Activated CD4-positive, alpha-beta T cell treated with anti-CD3 and anti-CD28 coated beads, Interleukin-2, amount 10 ng/mL, durations not matched to agents 7 days and 5 days (primary cell): ENCODE measurements around the gene AQP6. TPM values are rescaled to one million over a fixed set of nuclear protein-coding genes. Genes with fewer than 3 reads are reported as not detected.

Experiments
- CTCF ChIA-PET: fragments of 350-600 bp; sonication (Branson Sonifier 250); formaldehyde crosslinking; loops from one replicate; lab custom pipeline; 2021; ENCODE audit warnings: antibody characterized with exemption; lab: Charles Lee
- POLR2A ChIA-PET: fragments of 350-600 bp; sonication (Branson Sonifier 250); formaldehyde crosslinking; loops from one replicate; lab custom pipeline; 2021; ENCODE audit warnings: antibody characterized with exemption; lab: Charles Lee
- DNase-seq: peaks from one replicate; pipeline ENCODE4 v3.0.0-alpha.2; 2020
- H3K27ac Mint-ChIP-seq: one replicate; pipeline ENCODE4 v1.8.0; 2021; ENCODE audit warnings: mild to moderate bottlenecking, moderate library complexity, mixed read lengths
- H3K27me3 Mint-ChIP-seq: one replicate; pipeline ENCODE4 v1.8.0; 2021; ENCODE audit warnings: mixed read lengths
- H3K36me3 Mint-ChIP-seq: one replicate; pipeline ENCODE4 v1.8.0; 2021; ENCODE audit warnings: low read depth, mixed read lengths
- H3K4me1 Mint-ChIP-seq: one replicate; pipeline ENCODE4 v1.8.0; 2021; ENCODE audit warnings: mixed read lengths
- H3K4me3 Mint-ChIP-seq: one replicate; pipeline ENCODE4 v1.8.0; 2021; ENCODE audit warnings: mild to moderate bottlenecking, moderate library complexity, mixed read lengths
- H3K9me3 Mint-ChIP-seq: one replicate; pipeline ENCODE4 v1.8.0; 2021; ENCODE audit warnings: mixed read lengths
- total RNA-seq, 2 experiments: library from RNA; stranded (reverse); gene quantifications; one replicate each; pipeline ENCODE4 v1.2.3, GENCODE V29; 2021

Gene AQP6
- total RNA-seq, 2 experiments from 2014 or later: not detected

DNA sequence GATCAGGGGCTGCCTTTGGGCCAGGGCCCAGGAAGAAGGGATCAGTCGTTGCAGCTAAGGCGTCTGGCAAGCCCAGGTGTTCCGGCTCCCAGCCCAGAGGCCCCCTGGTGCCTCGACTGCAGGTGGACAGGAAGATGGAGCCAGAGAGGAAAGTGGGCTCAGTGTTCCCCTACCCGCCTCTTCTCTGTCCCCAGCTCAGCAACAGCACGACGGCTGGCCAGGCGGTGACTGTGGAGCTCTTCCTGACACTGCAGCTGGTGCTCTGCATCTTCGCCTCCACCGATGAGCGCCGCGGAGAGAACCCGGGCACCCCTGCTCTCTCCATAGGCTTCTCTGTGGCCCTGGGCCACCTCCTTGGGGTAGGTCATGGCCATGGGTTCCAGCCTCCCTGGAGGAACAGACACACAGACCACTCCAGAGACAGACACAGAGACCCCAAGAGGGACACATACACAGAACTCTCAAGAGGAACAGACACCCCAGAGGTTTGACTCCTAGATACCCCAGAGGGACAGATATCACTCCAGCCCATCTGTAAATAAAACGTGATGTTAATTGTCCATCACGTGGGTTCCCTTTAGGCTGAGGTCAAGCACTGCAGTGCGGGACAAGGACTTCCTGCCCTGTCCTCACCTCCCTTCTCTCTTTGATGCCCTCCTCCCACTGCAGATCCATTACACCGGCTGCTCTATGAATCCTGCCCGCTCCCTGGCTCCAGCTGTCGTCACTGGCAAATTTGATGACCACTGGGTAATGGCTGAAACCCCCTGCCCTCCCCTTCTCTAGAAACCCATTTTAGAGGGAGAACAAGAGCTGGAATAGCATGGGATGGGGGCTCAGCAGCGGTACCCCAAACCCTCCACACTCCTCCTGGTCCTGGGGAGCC lies 18.5 kb upstream of the AQP6 start:
- POLR2A ChIA-PET: interaction anchor here (0.6 kb wide), 1 partner anchor 587 kb away, joined by 3 read pairs; the partner anchor contains the start of gene SPATS2
- H3K27me3 Mint-ChIP-seq: peaks cover 60% of the 10 kb centered on the region
- H3K9me3 Mint-ChIP-seq: no peaks in the 10 kb centered on the region
- H3K27ac Mint-ChIP-seq: no peak overlapping the region
- no peak for DNase-seq
- CTCF ChIA-PET: interaction anchor here (2.3 to 3.7 kb wide), 2 partner anchors 8 to 13 kb away, joined by 11 to 21 read pairs; no protein-coding TSS in a partner anchor
- no peak overlapping the region for H3K4me3 Mint-ChIP-seq
- no peaks in the 10 kb centered on the region for H3K36me3 Mint-ChIP-seq
- H3K4me1 Mint-ChIP-seq: peaks cover 4% of the 10 kb centered on the region

DNA sequence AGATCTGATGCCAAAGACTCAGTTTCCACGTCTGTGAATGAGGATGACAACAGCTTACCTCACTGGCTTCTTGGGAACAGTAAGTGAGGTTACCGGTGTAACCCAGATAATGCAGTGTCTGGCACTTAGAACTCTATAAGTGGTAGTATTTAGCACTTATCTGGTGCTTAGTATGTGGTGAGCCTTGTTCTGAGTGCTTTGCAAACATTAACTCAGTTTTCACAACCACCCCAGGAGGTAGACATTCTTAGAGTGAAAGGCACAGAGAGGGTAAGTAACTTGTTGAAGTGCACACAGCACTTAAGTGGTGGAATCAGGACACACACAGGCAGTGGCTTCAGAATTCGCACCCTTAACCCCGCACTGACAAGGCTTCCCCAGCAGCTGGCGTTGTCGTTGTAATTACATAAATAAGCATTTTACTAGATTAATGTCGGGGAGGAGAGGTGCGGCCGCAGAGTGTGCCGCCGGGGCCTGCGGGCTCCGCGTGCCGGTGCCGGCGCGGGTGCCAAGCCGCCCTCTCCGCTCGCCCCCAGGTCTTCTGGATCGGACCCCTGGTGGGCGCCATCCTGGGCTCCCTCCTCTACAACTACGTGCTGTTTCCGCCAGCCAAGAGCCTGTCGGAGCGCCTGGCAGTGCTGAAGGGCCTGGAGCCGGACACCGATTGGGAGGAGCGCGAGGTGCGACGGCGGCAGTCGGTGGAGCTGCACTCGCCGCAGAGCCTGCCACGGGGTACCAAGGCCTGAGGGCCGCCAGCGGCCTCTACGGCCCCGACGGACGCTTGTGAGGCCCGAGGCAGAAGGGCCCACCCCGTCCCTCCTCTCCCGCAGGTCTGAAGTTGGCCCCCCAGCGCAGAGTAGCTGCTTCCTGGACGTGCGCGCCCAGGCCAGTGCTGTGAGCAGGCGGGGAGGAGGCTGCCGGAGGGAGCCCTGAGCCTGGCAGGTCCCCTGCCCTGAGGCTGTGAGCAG lies 17.6 kb upstream of the AQP6 start:
- Mint-ChIP-seq H3K27ac (no peak overlapping the region), H3K4me1 (peaks cover 4% of the 10 kb centered on the region), H3K36me3 (no peaks in the 10 kb centered on the region), H3K9me3 (no peaks in the 10 kb centered on the region), H3K4me3 (no peak overlapping the region), H3K27me3 (peaks cover 67% of the 10 kb centered on the region)
- CTCF ChIA-PET: interaction anchor here (2.3 to 3.7 kb wide), 2 partner anchors 9 to 12 kb away, joined by 11 to 21 read pairs; no protein-coding TSS in a partner anchor
- no peak for DNase-seq
- POLR2A ChIA-PET: no interaction called here

DNA sequence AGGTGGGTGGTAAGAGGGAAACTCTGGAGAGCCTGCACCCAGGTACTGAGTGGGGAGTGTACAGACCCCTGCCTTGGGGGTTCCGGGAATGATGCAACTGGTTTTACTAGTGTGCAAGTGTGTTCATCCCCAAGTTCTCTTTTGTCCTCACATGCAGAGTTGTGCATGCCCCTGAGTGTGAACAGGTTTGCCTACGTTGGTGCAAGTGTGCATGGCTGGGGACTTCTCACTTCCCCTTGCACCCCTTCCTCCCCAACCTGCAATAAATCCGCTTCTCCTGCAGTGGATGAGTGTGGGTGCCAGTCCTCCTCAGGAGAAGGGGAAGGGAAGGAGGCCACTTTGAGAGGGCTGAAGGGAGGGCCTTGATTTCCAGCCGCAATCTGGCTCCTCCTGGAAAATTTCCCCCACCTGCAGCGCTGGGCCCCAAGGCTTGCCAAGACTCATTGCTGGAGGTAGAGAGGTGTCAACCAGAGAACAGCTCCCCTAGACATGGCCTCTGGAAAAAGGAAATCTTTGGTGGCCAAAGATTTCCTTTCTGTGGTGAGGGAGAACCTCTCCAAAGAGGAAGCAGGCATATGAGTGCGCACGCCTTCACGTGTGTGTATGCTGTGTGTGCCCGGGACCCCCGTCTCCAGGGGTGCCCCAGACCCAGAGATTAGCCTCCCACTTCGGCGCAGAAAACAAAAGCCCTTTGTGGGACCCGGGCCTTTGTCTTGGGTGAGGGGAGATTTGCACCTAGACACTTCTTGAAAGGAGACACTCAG lies 16.7 kb upstream of the AQP6 start:
- Mint-ChIP-seq H3K36me3 (peaks cover 3% of the 10 kb centered on the region), H3K4me3 (no peak overlapping the region), H3K4me1 (peaks cover 9% of the 10 kb centered on the region), H3K27ac (no peak overlapping the region), H3K9me3 (no peaks in the 10 kb centered on the region), H3K27me3 (peaks cover 73% of the 10 kb centered on the region)
- ChIA-PET POLR2A (no interaction called here), CTCF (interaction anchor here (2.3 to 3.7 kb wide), 2 partner anchors 10 to 11 kb away, joined by 11 to 21 read pairs; no protein-coding TSS in a partner anchor)
- DNase-seq: no peak

DNA sequence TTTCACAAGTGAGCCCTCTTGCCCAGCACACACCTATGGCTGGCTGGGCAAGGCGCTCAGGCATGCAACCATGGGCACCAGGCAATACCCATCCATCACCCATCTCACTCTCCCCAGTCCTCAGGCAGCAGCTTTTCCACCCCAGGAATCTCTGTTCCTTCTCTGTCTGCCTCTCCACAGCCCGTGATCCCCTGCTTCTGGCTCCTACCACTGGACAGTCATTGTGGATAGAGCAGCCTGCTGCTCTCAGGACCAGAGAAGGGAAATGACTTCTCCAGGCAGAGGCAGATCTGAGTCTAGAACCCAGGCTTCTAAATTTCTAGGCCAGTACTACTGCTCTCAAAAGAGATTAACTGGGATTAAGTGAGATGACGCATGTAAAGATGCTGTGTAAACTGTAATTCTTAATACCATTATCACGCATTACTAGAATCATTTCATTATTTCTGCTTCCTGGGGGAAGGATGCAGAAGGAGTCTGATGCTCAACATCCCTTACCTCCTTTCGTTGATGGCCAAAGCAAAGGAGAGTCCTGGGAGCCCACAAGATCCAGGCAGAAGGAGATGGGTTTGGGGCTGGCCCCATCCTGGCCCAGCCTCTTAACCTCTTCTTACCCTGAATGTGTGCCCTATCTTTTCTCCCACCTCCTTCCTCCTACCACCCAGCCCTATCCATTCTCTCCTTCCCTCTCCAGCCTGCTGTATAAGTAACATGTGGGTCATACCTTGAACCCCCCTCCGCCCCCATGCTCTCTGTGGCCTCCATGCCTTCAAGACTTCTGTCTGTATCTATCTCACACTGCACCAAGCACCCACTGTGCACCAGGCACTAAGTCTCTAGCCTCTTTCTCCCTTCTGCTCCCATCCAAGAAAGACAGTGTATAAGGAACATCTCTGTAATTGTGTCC lies 15.8 kb upstream of the AQP6 start:
- Mint-ChIP-seq H3K4me3 (no peak overlapping the region), H3K4me1 (peaks cover 9% of the 10 kb centered on the region), H3K36me3 (peaks cover 3% of the 10 kb centered on the region), H3K27ac (no peak overlapping the region), H3K9me3 (no peaks in the 10 kb centered on the region), H3K27me3 (peaks cover 72% of the 10 kb centered on the region)
- ChIA-PET POLR2A (no interaction called here), CTCF (interaction anchor here (3.3 to 3.6 kb wide), 2 partner anchors 10 kb away, joined by 25 to 26 read pairs; no protein-coding TSS in a partner anchor)
- DNase-seq: no peak

DNA sequence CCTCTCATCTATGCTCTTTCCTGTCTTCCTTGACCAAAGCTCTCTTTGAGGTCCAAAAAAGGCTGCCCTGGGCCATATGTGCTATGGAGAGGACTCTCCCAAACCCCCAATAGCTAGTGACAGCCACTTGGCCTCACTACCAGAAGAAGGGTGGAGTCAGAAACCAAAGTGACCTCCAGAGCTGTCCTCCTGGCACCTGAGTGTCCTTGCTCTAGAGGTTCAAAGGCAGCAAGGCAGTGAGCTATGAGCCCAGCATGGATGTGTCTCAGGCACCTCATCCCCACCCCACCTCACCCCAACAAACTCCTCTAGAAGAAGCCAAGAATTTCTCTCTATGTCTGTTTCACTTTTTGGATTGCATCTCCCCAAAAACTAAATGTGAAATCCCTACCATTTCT lies 15.2 kb upstream of the AQP6 start:
- no peak for DNase-seq
- Mint-ChIP-seq H3K4me3 (no peak overlapping the region), H3K27ac (no peak overlapping the region), H3K9me3 (no peaks in the 10 kb centered on the region), H3K36me3 (peaks cover 3% of the 10 kb centered on the region), H3K27me3 (peaks cover 76% of the 10 kb centered on the region), H3K4me1 (peaks cover 10% of the 10 kb centered on the region)
- ChIA-PET POLR2A (no interaction called here), CTCF (interaction anchor here (0.7 to 3.6 kb wide), 3 partner anchors 9 to 143 kb away, joined by 3 to 26 read pairs (median 25); no protein-coding TSS in a partner anchor)

DNA sequence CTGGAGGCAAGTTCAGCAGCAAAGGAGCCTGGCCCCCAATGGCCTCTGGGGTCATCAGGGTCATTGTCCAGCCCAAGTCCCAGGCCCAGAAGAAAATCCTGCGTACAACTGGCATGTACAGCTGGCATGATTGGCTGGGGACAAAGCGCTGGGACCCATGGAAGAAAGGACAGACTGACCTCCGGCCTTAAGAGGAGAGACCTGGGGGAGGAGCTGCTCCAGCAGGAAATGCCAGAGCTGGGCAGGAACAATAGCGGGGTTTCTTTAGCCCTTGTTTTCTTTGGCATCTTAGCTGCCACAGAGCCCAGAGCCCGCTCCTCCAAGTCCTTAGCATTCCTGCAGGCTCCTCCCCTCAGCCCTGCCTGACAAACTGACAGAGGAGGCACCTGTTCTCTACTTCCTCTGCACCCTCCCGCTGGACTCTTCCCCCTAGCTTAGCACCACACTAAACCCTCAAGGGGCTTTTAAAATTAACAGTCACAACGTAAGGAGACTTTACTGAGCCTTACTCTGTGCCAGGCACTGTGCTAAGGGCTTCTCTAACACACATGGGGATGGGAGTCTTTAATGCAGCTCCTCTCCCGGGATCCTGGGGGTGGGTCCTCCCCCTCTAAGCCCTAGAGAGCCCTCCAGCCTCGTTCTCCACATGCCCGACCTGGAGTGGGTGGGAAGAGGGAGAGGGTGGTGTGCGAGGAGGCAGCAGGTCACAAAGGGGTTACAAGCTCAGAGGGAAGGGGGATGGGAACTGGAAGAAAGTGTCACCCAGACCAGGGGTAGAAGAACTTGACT lies 12.9 kb upstream of the AQP6 start:
- peaks cover 3% of the 10 kb centered on the region for H3K36me3 Mint-ChIP-seq
- H3K4me3 Mint-ChIP-seq: no peak overlapping the region
- POLR2A ChIA-PET: no interaction called here
- H3K9me3 Mint-ChIP-seq: no peaks in the 10 kb centered on the region
- no peak for DNase-seq
- peaks cover 10% of the 10 kb centered on the region for H3K4me1 Mint-ChIP-seq
- no peak overlapping the region for H3K27ac Mint-ChIP-seq
- H3K27me3 Mint-ChIP-seq: peaks cover 82% of the 10 kb centered on the region
- CTCF ChIA-PET: interaction anchor here (0.6 to 3.6 kb wide), 4 partner anchors 7 to 51 kb away, joined by 4 to 26 read pairs (median 15); no protein-coding TSS in a partner anchor

DNA sequence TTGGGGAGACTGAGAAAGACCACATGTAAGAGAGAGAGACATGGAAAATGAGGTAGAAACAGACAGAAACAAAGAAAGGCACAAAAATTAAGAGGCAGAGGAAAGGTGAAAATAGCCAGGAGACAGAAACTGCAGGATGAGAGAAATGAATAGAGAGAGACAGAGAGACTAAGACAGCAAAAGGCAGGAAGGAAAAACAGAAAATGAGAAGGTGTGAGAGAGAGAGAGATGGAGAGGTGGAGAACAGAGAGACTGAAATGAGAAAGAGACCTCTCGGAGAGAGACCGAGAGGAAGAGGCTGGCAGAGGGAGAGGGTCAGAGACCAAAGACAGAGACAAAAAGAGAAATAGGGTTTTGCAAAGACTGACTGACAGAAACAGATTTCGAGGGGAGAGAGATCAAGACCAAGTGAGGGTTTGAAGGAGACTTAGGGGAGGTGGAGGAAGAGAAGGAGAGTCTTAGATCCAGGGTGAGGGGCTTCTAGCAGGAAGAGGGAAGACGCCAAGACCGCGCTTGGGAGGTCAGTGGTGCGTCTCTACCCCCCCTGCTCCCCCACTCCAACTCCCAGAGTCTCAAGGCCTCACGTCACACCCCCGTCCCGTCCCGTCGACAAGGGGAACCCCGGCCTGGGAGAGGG lies 12.2 kb upstream of the AQP6 start:
- H3K4me3 Mint-ChIP-seq: no peak overlapping the region
- no peak overlapping the region for H3K27ac Mint-ChIP-seq
- POLR2A ChIA-PET: no interaction called here
- peaks cover 8% of the 10 kb centered on the region for H3K4me1 Mint-ChIP-seq
- H3K36me3 Mint-ChIP-seq: peaks cover 3% of the 10 kb centered on the region
- DNase-seq: no peak
- H3K9me3 Mint-ChIP-seq: no peaks in the 10 kb centered on the region
- CTCF ChIA-PET: interaction anchor here (3.6 kb wide), 1 partner anchor 14 kb away, joined by 25 read pairs; no protein-coding TSS in a partner anchor
- peaks cover 80% of the 10 kb centered on the region for H3K27me3 Mint-ChIP-seq

DNA sequence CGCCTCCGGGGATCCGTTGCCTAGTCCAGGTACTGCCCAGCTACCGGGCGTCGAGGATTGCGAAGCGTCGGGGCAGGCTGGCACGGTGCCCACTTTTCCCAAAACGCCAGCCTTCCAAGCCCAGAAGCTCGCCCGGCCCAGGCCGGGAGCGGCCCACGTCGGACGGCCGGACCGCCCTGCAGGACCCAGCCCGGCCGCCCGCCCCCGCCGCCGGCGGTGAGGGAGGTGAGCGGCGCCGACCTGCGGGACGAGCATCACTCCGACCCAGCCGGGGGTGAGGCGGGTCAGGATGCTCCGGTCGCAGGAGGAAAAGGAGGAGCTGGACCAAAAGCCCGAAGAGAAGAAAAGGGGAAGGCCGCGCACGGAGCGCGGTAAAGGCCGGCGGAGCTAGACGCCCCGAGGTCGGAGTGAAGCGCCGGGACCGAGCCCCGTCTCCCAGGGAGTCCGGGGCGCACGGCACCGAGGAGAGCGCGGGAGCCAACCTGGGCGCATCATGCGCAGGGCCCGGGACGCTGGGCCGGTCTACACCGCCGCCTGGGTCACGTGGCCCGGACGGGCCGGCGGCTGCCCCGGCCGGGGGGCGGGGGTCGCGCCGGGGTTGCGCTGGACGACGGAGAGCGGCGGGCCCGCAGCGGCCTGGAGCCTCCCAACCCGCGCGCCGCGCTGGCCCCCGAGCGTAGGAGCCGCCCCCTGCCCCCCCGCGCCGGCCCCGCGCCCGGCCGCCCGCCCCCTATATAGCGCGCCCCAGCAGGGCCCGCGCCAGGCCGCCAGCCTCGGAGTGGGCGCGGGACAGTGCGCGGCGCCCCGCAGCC lies 11.4 kb upstream of the AQP6 start, which contains the start of gene AQP5:
AQP5 (plus strand) TSS at position 762 of the 812 bp plus-strand sequence. CDS start 146 bp downstream, outside the sequence.
- H3K36me3 Mint-ChIP-seq: peaks cover 3% of the 10 kb centered on the region
- no peak within 1 kb of the TSS for H3K27ac Mint-ChIP-seq
- no peaks in the 10 kb centered on the region for H3K9me3 Mint-ChIP-seq
- peaks cover 78% of the 10 kb centered on the region for H3K27me3 Mint-ChIP-seq
- no peak within 1 kb of the TSS for H3K4me3 Mint-ChIP-seq
- POLR2A ChIA-PET: no interaction called here
- peaks cover 7% of the 10 kb centered on the region for H3K4me1 Mint-ChIP-seq
- DNase-seq: no peak
- CTCF ChIA-PET: no interaction called here

DNA sequence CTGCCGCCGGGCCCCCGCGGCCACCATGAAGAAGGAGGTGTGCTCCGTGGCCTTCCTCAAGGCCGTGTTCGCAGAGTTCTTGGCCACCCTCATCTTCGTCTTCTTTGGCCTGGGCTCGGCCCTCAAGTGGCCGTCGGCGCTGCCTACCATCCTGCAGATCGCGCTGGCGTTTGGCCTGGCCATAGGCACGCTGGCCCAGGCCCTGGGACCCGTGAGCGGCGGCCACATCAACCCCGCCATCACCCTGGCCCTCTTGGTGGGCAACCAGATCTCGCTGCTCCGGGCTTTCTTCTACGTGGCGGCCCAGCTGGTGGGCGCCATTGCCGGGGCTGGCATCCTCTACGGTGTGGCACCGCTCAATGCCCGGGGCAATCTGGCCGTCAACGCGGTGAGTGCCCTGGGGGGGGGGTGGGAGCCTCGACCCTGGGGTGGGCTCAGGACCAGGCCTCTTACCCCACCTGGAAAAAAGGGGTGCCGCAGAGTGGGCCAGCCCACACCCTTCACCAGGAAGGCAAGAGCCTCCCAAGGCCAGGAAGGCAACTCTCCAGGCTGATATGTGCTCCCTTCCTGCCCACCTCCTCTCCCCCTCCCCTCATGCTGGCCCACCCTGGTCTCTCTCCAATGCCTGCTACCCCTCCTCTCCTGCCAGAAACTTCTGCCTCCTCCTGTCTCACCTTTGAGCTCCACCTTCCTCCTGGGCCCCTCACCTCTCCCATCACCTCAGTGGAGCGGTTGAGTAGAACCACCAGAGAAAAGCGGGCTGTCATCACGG lies 10.6 kb upstream of the AQP6 start:
- no peak for DNase-seq
- H3K27me3 Mint-ChIP-seq: peaks cover 72% of the 10 kb centered on the region
- CTCF ChIA-PET: interaction anchor here (0.5 kb wide), 1 partner anchor 17 kb away, joined by 3 read pairs; no protein-coding TSS in a partner anchor
- POLR2A ChIA-PET: no interaction called here
- peaks cover 3% of the 10 kb centered on the region for H3K36me3 Mint-ChIP-seq
- H3K4me3 Mint-ChIP-seq: no peak overlapping the region
- H3K27ac Mint-ChIP-seq: no peak overlapping the region
- H3K4me1 Mint-ChIP-seq: peaks cover 10% of the 10 kb centered on the region
- no peaks in the 10 kb centered on the region for H3K9me3 Mint-ChIP-seq
